GM18505 (cell line): ENCODE measurements around the gene RBM6.
A peak's percentile ranks its signal among the peaks of the same experiment; 100 is the strongest.
"Not testable (repeated sequence)": the region's sequence is repeated elsewhere in the genome, so short reads cannot be mapped to it uniquely, and the experiment has no call there.

Experiments
- ATAC-seq: cut with Tn5 transposase; IDR thresholded peaks from one replicate; pipeline ENCODE4 v1.9.1; 2021; ENCODE audit not compliant: unreplicated experiment
- POLR2A ChIP-seq: IDR thresholded peaks from 4 replicates; pipeline ENCODE4 v1.6.1; 2011; ENCODE audit warnings: borderline replicate concordance; ENCODE audit not compliant: insufficient read depth, insufficient read length; ENCODE audit errors: extremely low read depth

The RBM6 gene

GRCh38 chr3:49906073-49906743 is 33.7 kb upstream of the RBM6 start:
- ATAC-seq: no peak
- peak; percentile 16 for TF ChIP-seq POLR2A

GRCh38 chr3:49908373-49909199 is 31.4 kb upstream of the RBM6 start:
- ATAC-seq: no peak
- no peak for TF ChIP-seq POLR2A

DNA sequence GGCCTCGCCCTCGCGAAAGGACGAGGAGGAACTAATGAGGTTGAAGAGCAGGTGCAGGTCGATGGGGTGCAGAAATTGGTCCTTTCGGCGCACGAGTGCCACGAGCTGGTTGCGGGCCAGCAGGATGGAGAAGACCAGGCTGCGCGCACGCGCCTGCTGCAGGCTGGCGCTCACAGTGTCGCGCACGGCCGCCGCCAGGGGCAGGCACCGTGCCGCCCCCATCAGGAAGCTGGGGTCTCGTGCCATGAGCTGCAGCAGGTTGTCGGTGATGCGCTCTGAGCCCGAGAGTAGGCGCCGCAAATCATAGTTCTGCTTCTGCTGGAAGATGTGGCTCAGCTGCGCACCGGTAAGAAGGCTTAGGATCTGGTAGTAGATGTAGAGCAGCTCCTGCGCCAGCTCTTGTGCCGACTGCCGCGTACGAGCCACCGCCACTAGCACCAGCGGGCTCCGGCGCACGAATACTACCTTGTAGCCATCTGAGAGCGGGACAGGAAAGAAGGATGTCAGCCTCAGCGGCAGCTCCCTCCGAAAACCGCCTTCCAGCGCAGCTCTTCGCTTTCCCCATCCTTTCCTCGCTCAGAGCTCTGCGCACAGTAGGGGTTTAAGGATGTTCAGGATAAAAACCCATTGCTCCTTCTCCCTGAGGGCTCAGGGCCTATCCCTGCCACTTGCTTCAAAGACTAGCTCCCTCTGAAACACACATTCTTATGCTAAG is 29.4 kb upstream of the RBM6 start:
- TF ChIP-seq POLR2A: no peak
- ATAC-seq: no peak

DNA sequence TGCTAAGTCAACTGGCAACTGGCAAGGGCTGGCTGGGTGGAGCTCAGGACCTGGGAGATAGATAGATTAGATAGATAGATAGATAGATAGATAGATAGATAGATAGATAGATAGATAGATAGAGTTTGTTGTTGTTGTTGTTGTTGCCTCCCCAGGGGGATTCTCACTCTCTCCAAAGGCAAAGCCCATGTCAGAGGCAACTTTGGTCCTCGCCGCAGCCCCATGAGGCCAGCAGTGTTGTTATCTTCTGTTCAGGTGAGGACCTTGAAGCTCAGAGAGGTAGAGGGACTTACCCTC is 28.9 kb upstream of the RBM6 start:
- TF ChIP-seq POLR2A: no peak
- ATAC-seq: no peak

- no peak for ATAC-seq
- no peak for TF ChIP-seq POLR2A
Observed at GRCh38 chr3:49911611-49912010, 28.3 kb upstream of the RBM6 start.

DNA sequence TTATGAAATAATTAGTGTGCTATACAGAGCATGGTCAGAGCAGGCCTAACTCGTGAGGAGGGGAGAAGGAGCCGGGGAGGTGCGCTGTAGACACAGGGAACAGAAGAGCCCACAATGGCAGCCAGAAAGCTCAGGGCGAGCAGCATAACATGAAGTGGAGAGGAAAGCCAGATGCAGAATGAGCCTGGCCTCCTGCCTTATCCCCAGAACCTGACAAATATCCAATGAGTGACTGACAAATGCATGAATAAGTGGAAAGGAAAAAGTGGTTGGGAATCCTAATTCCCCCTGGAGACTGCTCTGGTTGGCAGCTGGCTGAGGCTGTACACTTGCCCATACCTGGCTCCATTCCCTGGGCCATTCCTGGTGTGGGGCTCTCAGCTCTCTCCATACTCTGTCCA is 27.1 kb upstream of the RBM6 start:
- ATAC-seq: no peak
- no peak for TF ChIP-seq POLR2A

DNA sequence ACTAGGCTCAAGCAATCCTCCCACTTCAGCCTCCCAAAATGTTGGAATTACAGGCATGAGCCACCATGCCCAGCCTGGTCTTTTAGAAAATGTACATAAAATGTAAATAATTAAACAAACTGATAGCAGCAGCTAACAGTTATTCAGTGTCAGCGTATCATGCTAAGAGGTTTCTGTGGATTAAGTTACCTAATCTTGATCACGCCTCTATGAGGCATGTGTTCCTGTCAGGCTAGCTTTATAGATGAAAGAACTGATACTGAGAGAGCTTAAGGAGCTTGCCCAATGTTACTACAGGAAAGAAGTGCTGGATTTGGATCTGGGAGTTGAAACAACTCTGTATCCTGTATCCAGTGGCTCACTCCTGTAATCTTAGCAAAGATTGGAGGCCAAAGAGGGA is 25.0 kb upstream of the RBM6 start:
- no peak for ATAC-seq
- TF ChIP-seq POLR2A: no peak

DNA sequence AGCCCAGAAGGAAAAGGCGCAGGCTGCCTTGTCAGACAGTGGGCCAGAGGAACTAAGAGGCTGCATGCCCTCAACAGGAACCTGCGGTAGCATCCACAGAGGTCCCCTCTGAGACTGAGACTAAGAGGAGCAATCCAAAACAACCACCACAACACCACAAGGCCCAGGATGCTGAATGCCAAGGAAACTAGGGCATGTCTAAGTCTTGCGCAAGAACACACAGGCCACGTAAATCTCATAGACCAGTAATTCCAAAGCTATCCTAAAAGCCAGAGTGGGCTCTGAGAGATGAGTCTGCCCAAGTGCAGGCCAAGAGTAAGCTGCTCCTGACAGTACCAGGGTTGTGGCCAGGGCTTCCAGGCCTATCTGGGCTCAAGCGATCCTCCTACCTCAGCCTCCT is 23.3 kb upstream of the RBM6 start:
- TF ChIP-seq POLR2A: no peak
- ATAC-seq: no peak

- ATAC-seq: not testable (repeated sequence)
Observed at GRCh38 chr3:49917806-49918590, 22.0 kb upstream of the RBM6 start.

DNA sequence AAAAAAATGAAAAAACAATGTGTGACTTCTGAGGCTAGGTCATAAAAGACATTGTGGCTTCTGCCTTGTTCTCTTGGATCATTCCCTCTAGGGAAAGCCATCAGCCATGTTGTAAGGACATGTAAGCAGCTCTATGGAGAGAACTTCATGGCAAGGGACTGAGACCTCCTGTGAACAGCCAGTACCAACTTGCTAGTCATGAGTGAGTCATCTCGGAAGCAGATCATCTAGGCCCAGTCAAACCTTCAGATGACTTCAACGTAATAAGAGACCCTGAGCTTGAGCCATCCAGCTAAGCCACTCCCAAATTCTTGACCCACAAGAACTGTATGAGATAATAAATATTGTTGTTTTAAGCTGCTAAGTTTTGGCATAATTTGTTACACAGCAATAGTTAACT is 15.3 kb upstream of the RBM6 start:
- ATAC-seq: no peak
- TF ChIP-seq POLR2A: no peak

- ATAC-seq: no peak
- no peak for TF ChIP-seq POLR2A
Observed at GRCh38 chr3:49925485-49925884, 14.5 kb upstream of the RBM6 start.

- no peak for ATAC-seq
- no peak for TF ChIP-seq POLR2A
Observed at GRCh38 chr3:49926117-49926728, 13.7 kb upstream of the RBM6 start.

GRCh38 chr3:49927798-49928197 is 12.2 kb upstream of the RBM6 start:
- no peak for TF ChIP-seq POLR2A
- no peak for ATAC-seq
